Spleen (tissue), 13 donors: ENCODE measurements around the gene BRD1. TPM values are rescaled to one million over a fixed set of nuclear protein-coding genes. Genes with fewer than 3 reads are reported as not detected.

Source experiments
- DNase-seq: peaks from one replicate; pipeline ENCODE4 v3.0.0-alpha.2; 2020
- H3K27ac ChIP-seq, 8 donors: fragments of 200-600 bp; sonication (generic) in 7 of 8; 1 replicate in 4 of 8; 2 replicates in 4 of 8; pipeline versions ENCODE4 v1.5.0 to v1.8.0; 2016 to 2021; ENCODE audit warnings: inconsistent platforms in 4 of 8, mild to moderate bottlenecking in 4 of 8, moderate library complexity in 1 of 8
- H3K27me3 ChIP-seq, 7 donors: fragments of 200-600 bp; sonication (generic) in 6 of 7; replicated peaks in 1 of 7; 1 replicate in 4 of 7; 2 replicates in 3 of 7; pipeline versions ENCODE4 v1.5.0 to v1.8.0; 2016 to 2021; ENCODE audit warnings: inconsistent platforms in 3 of 7, mild to moderate bottlenecking in 1 of 7
- H3K36me3 ChIP-seq, 6 donors: fragments of 200-600 bp; sonication (generic) in 5 of 6; 1 replicate in 4 of 6; 2 replicates in 2 of 6; pipeline versions ENCODE4 v1.5.0 to v1.8.0; 2016 to 2021; ENCODE audit warnings: inconsistent platforms in 2 of 6
- H3K4me1 ChIP-seq, 6 donors: fragments of 200-600 bp; sonication (generic) in 5 of 6; 1 replicate in 3 of 6; 2 replicates in 3 of 6; pipeline versions ENCODE4 v1.5.0 to v1.8.0; 2016 to 2021; ENCODE audit warnings: inconsistent platforms in 3 of 6
- H3K4me3 ChIP-seq, 8 donors: fragments of 200-600 bp; sonication (generic) in 7 of 8; 1 replicate in 4 of 8; 2 replicates in 4 of 8; pipeline versions ENCODE4 v1.5.0 to v1.8.0; 2016 to 2021; ENCODE audit warnings: inconsistent platforms in 4 of 8, mild to moderate bottlenecking in 4 of 8, moderate library complexity in 2 of 8
- H3K9me3 ChIP-seq, 8 donors: fragments of 200-600 bp; sonication (generic) in 7 of 8; 1 replicate in 4 of 8; 2 replicates in 4 of 8; pipeline versions ENCODE4 v1.5.0 to v1.8.0; 2016 to 2021; ENCODE audit warnings: inconsistent platforms in 4 of 8
- CTCF ChIP-seq, 11 experiments: fragments of 200-600 bp in 7 of 11; fragments of 450-650 bp in 4 of 11; sonication (generic) in 4 of 11; IDR thresholded peaks in 8 of 11; conservative IDR thresholded peaks in 3 of 11; 1 replicate in 7 of 11; 2 replicates in 4 of 11; pipeline versions ENCODE4 v1.4.0 to v1.8.0; 2016 to 2021; ENCODE audit warnings: antibody characterized with exemption in 11 of 11, inconsistent platforms in 4 of 11, mild to moderate bottlenecking in 1 of 11
- POLR2A ChIP-seq, 3 donors: fragments of 450-650 bp; IDR thresholded peaks; one replicate each; pipeline ENCODE4 v1.5.1; 2017; ENCODE audit warnings: antibody characterized with exemption in 3 of 3, mild to moderate bottlenecking in 1 of 3
- POLR2AphosphoS5 ChIP-seq, 3 donors: sonication (generic); formaldehyde crosslinking; IDR thresholded peaks; one replicate each; pipeline ENCODE4 v1.5.1; 2017; ENCODE audit warnings: antibody characterized with exemption in 3 of 3
- whole genome bisulfite sequencing, 5 donors: extraction: QIAGEN DNeasy Blood & Tissue Kit in 3 of 5; methylation state at CpG; one replicate each; pipeline versions ENCODE4 v1.1.5 to v1.1.7; 2013 to 2018; 5-methylcytosine and 5-hydroxymethylcytosine counted together
- intact Hi-C: fragments of 100-400 bp; cut with DNase I; formaldehyde crosslinking; loops from one replicate; pipeline ENCODE4 v1.15.0; 2023; ENCODE audit warnings: low total_unique reads
- long read RNA-seq, 2 donors: transcript quantifications; one replicate each; lab custom pipeline, GENCODE V29; 2026
- polyA plus RNA-seq, 3 donors: library from polyadenylated mRNA; stranded (reverse); fragments of 200-250 nt; gene quantifications; one replicate each; pipeline ENCODE4 v1.2.1, GENCODE V29; 2013
- total RNA-seq, 7 donors: library from RNA; depleted of rRNA in 3 of 7; stranded (reverse); fragments of >200 nt in 3 of 7; fragmentation: NEBNext Ultra II Directional in 4 of 7; extraction: Animal tissue kit (Norgen Biotek cat#: 25700) in 4 of 7; gene quantifications; one replicate each; pipeline versions ENCODE4 v1.1.0 to v1.2.1, GENCODE V29; 2016 to 2021
- donor health status: healthy with polysubstance abuse.
- donor health status: DM: no; HTN: no; CAD: no; lungs with moderate emphysema.
- donor health status: DM: no; HTN: no; CAD: no.
- donor health status: Bipolar disorder and iron deficiency.
- donor health status: healthy.
- donor health status: DM: no; HTN: no; CAD: no.
- donor health status: DM: yes; HTN: yes; CAD: no.

Gene BRD1
- total RNA-seq (10 to 100 TPM; 35.3 to 59.6 (median 46.9) TPM), polyA plus RNA-seq (10 to 100 TPM; 14.2 to 23.1 (median 17.6) TPM)
- long read RNA-seq, donor 1: 0 reads
- long read RNA-seq, donor 2: 0 reads

- TF ChIP-seq CTCF (IDR thresholded peaks at IDR 0.05 in 8 of 11, conservative IDR thresholded peaks at IDR 0.05 in 3 of 11): no peak
- peak in 2 of 3 donors; percentile 47 to 55 for TF ChIP-seq POLR2AphosphoS5 (IDR thresholded peaks at IDR 0.05)
- H3K27me3 ChIP-seq: no peaks in the 10 kb centered on the region
- H3K4me1 ChIP-seq: peaks cover 18 to 59% (median 39%) of the 10 kb centered on the region in 6 donors
- peak; percentile 94 for DNase-seq
- H3K9me3 ChIP-seq: no peaks in the 10 kb centered on the region
- intact Hi-C loops: no loop called here
- H3K4me3 ChIP-seq: peak within 1 kb of the TSS; percentile 50 to 85 (median 69)
- peak within 1 kb of the TSS; percentile 67 to 92 (median 88) for H3K27ac ChIP-seq
- 12 to 26% (median 17%) methylated on average over 12 to 54 of the region's 54 CpGs for WGBS, 5 donors
- H3K36me3 ChIP-seq: peaks cover 0 to 26% (median 11%) of the 10 kb centered on the region in 6 donors
Measured at GRCh38 chr22:49827853-49828598, at the start of gene BRD1. TSS of gene BRD1 (minus strand) at chr22:49827873. CDS start at chr22:49824317, 3,556 bp downstream.

GRCh38 chr22:49873228-49873940 is 45.7 kb upstream of the BRD1 start:
- TF ChIP-seq POLR2AphosphoS5 (IDR thresholded peaks at IDR 0.05): no peak
- no peak for TF ChIP-seq POLR2A (IDR thresholded peaks at IDR 0.05)
- no peak for TF ChIP-seq CTCF (IDR thresholded peaks at IDR 0.05 in 8 of 11, conservative IDR thresholded peaks at IDR 0.05 in 3 of 11)
- Histone ChIP-seq H3K4me1 (peaks cover 0 to 11% (median 5%) of the 10 kb centered on the region in 6 donors), H3K9me3 (peaks cover 0 to 15% (median 13%) of the 10 kb centered on the region in 8 donors), H3K27ac (no peak overlapping the region), H3K27me3 (no peaks in the 10 kb centered on the region), H3K36me3 (peaks cover 0 to 34% (median 2%) of the 10 kb centered on the region in 6 donors), H3K4me3 (no peak overlapping the region)
- WGBS, 5 donors: 88 to 94% (median 92%) methylated on average over 15 to 16 of the region's 16 CpGs
- no peak for DNase-seq
- intact Hi-C loops: no loop called here

- DNase-seq: peak; percentile 19
Measured at GRCh38 chr22:49872347-49872746, 44.7 kb upstream of the BRD1 start.

More at GRCh38 chr22:49872347-49872746, 44.7 kb upstream of the BRD1 start:
- WGBS, 5 donors: 92 to 99% (median 94%) methylated on average over 7 of the region's 7 CpGs
- intact Hi-C loops: no loop called here
- Histone ChIP-seq H3K27me3 (no peaks in the 10 kb centered on the region), H3K4me3 (no peak overlapping the region), H3K36me3 (peaks cover 0 to 31% (median 0%) of the 10 kb centered on the region in 6 donors), H3K9me3 (peaks cover 0 to 18% (median 15%) of the 10 kb centered on the region in 8 donors), H3K4me1 (peaks cover 0 to 18% (median 6%) of the 10 kb centered on the region in 6 donors), H3K27ac (no peak overlapping the region)
- TF ChIP-seq POLR2A (IDR thresholded peaks at IDR 0.05) (no peak), CTCF (IDR thresholded peaks at IDR 0.05 in 8 of 11, conservative IDR thresholded peaks at IDR 0.05 in 3 of 11) (no peak), POLR2AphosphoS5 (IDR thresholded peaks at IDR 0.05) (no peak)
